DOHH2 (cell line): ENCODE measurements around the gene LEPR.

Source experiments
- H3F3A ChIP-seq: fragments of 200-600 bp; sonication (generic), shearing (Covaris generic); 2 replicates; pipeline ENCODE4 v1.6.0; 2016; ENCODE audit warnings: antibody characterized with exemption, mild to moderate bottlenecking; ENCODE audit not compliant: control insufficient read depth, insufficient read depth
- H3K27ac ChIP-seq: fragments of 200-600 bp; sonication (generic); 2 replicates; pipeline ENCODE4 v1.5.1; 2014; ENCODE audit warnings: low read depth, mild to moderate bottlenecking, low read length, moderate library complexity
- H3K27me3 ChIP-seq: fragments of 200-600 bp; sonication (generic); 2 replicates; pipeline ENCODE4 v1.6.1; 2014; ENCODE audit warnings: mild to moderate bottlenecking, low read length, mixed read lengths; ENCODE audit not compliant: control insufficient read depth
- H3K36me3 ChIP-seq: fragments of 200-600 bp; sonication (generic); 2 replicates; pipeline ENCODE4 v1.6.1; 2014; ENCODE audit warnings: mild to moderate bottlenecking, low read length, moderate library complexity, mixed read lengths; ENCODE audit not compliant: control insufficient read depth
- H3K4me1 ChIP-seq: fragments of 200-600 bp; sonication (generic); 2 replicates; pipeline ENCODE4 v1.6.1; 2014; ENCODE audit warnings: mild to moderate bottlenecking, low read length, mixed read lengths; ENCODE audit not compliant: control insufficient read depth
- H3K4me2 ChIP-seq: fragments of 200-600 bp; sonication (generic); 2 replicates; pipeline ENCODE4 v1.6.0; 2014; ENCODE audit warnings: mild to moderate bottlenecking, low read length, moderate library complexity
- H3K4me3 ChIP-seq: fragments of 200-600 bp; sonication (generic); 2 replicates; pipeline ENCODE4 v1.5.1; 2014; ENCODE audit warnings: mild to moderate bottlenecking, low read length, mixed read lengths
- H3K79me2 ChIP-seq: fragments of 200-600 bp; sonication (generic); 2 replicates; pipeline ENCODE4 v1.6.1; 2014; ENCODE audit warnings: mild to moderate bottlenecking, low read length, mixed read lengths; ENCODE audit not compliant: control insufficient read depth
- H3K9me2 ChIP-seq: fragments of 200-600 bp; sonication (generic); replicated peaks from 2 replicates; pipeline ENCODE4 v1.6.1; 2014; ENCODE audit warnings: mild to moderate bottlenecking, low read length, mixed read lengths; ENCODE audit not compliant: control insufficient read depth
- H3K9me3 ChIP-seq: fragments of 200-600 bp; sonication (generic); 2 replicates; pipeline ENCODE4 v1.6.1; 2014; ENCODE audit warnings: antibody characterized with exemption, low read length, mixed read lengths; ENCODE audit not compliant: control insufficient read depth, insufficient read depth
- H4K20me1 ChIP-seq: fragments of 200-600 bp; sonication (generic); 2 replicates; pipeline ENCODE4 v1.6.0; 2014; ENCODE audit warnings: low read depth, mild to moderate bottlenecking, antibody characterized with exemption, low read length, moderate library complexity; ENCODE audit not compliant: control insufficient read depth, insufficient read depth
- CTCF ChIP-seq: fragments of 200-600 bp; sonication (generic); IDR thresholded peaks from one replicate; pipeline ENCODE4 v1.5.1; 2014; ENCODE audit warnings: antibody characterized with exemption, mild to moderate bottlenecking, low read depth, low read length; ENCODE audit not compliant: poor library complexity, severe bottlenecking
- EZH2phosphoT487 ChIP-seq: fragments of 200-600 bp; sonication (generic); IDR thresholded peaks from 2 replicates; pipeline ENCODE4 v1.6.1; 2017; ENCODE audit warnings: borderline replicate concordance, mild to moderate bottlenecking, antibody characterized with exemption, low read length, moderate library complexity, mixed read lengths

The LEPR gene

DNA sequence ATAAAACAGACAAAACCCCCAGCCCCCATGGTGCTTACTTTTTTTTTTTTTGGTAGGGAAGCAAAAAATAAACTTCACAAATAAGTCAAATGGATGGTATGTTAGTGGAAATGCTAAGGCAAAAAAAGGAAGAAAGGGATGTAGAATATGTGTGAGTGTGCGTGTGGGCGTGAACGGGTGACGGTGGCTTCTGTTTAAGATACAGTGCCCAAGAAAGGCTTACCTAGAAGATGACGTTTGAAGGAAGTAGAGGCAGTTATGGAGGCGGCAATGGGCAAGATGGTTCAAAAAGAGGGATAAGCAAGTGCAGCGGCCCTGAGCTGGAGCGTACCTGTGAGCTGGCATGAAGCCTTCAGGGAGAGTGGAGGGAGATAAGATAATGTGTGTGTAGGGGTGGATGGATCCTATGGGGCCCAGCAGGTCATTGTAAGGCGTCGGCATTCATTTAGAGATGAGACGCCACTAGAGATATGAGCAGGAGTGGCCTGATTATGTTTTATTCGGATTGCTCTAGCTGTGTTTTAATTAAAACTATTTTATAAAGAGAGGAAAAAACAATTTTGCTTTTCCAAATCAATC, 19.9 kb downstream of the LEPR start:
- no peaks in the 10 kb centered on the region for H3K36me3 ChIP-seq
- 0 out of 2 replicates have a peak, but pooled peaks cover 8% of the 10 kb centered on the region for H3K27me3 ChIP-seq
- no peak for TF ChIP-seq EZH2phosphoT487
- no peak for TF ChIP-seq CTCF
- no peaks in the 10 kb centered on the region for H4K20me1 ChIP-seq
- no peak overlapping the region for H3K4me3 ChIP-seq
- H3K4me2 ChIP-seq: no peak overlapping the region
- no peaks in the 10 kb centered on the region for H3K79me2 ChIP-seq
- no peaks in the 10 kb centered on the region for H3K4me1 ChIP-seq
- H3K27ac ChIP-seq: no peak overlapping the region
- no peaks in the 10 kb centered on the region for H3K9me3 ChIP-seq
- H3F3A ChIP-seq: no peaks in the 10 kb centered on the region
- H3K9me2 ChIP-seq: no peaks in the 10 kb centered on the region

- Histone ChIP-seq H3K79me2 (no peaks in the 10 kb centered on the region), H3K27me3 (0 out of 2 replicates have a peak, but pooled peaks cover 8% of the 10 kb centered on the region), H3F3A (no peaks in the 10 kb centered on the region), H3K36me3 (no peaks in the 10 kb centered on the region), H3K9me2 (no peaks in the 10 kb centered on the region), H3K4me1 (no peaks in the 10 kb centered on the region), H4K20me1 (no peaks in the 10 kb centered on the region), H3K4me2 (no peak overlapping the region), H3K4me3 (no peak overlapping the region), H3K27ac (no peak overlapping the region), H3K9me3 (no peaks in the 10 kb centered on the region)
- TF ChIP-seq CTCF: no peak
- TF ChIP-seq EZH2phosphoT487: no peak
Measured at GRCh38 chr1:65440915-65441314, 20.4 kb downstream of the LEPR start.

DNA sequence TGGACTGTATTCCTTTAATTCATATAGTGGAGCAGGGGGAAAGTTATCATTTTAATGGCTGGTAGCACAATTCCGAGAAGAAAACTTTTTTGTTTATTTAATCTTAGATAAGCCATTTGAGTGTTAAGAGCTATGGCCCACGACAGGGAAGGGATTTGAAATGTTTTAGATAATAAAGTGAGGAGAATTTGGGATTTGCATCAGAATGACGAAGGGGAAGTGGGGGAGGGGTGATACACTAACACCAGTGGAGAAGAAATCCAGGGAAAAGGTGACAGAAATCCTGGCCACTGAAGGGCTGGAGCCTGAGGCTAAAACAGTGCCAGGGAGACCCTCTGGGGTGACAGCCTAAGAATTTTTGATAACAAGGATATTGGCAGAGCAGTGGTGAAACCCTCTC, 21.0 kb downstream of the LEPR start:
- Histone ChIP-seq H3K27ac (no peak overlapping the region), H4K20me1 (no peaks in the 10 kb centered on the region), H3K4me2 (no peak overlapping the region), H3K9me2 (no peaks in the 10 kb centered on the region), H3K27me3 (0 out of 2 replicates have a peak, but pooled peaks cover 8% of the 10 kb centered on the region), H3K36me3 (no peaks in the 10 kb centered on the region), H3F3A (no peaks in the 10 kb centered on the region), H3K79me2 (no peaks in the 10 kb centered on the region), H3K4me1 (no peaks in the 10 kb centered on the region), H3K9me3 (no peaks in the 10 kb centered on the region), H3K4me3 (no peak overlapping the region)
- TF ChIP-seq CTCF (no peak), EZH2phosphoT487 (no peak)
